ENCODE data around the gene SOHLH1. TPM values are rescaled to one million over a fixed set of nuclear protein-coding genes. Genes with fewer than 3 reads are reported as not detected.

The SOHLH1 gene
- total and polyA plus RNA-seq, 12 donors = not detected

DNA sequence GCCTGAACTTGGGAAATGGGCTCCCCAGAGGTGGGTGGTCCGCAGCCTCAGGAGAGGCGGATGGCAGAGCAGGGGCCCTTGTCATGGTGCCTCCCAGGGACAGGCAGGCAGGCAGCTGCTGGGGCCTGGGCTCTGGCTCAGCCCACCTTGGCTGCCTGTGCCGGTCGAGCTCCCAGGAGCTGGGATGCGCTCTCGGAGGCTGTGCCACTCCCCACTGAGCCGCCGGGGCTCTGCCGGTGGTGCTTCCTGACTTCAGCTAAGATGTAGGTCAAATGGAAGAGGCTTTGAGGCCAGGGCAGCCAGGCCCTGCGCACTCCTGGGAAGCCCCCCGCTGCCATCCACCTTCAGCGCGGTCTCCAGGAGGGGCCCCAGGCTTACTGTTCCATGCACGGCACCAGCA is 43.7 kb upstream of the SOHLH1 start:
- peak in 1 of 8 donors; percentile 5 for ATAC-seq
- DNase-seq = no peak
- intact Hi-C loops (cut with DNase I) = no loop called here
- WGBS, 2 donors = 78 to 79% methylated on average over 13 to 14 of the region's 14 CpGs
- H3K9me3 ChIP-seq = no peaks in the 10 kb centered on the region
- H3K36me3 ChIP-seq = no peaks in the 10 kb centered on the region
- peaks cover 0 to 34% (median 17%) of the 10 kb centered on the region in 7 donors for H3K27me3 ChIP-seq
- no peak overlapping the region for H3K27ac ChIP-seq
- peaks cover 0 to 16% (median 6%) of the 10 kb centered on the region in 9 donors for H3K4me1 ChIP-seq
- H3K4me3 ChIP-seq = no peak overlapping the region
- TF ChIP-seq, protein P1, sequence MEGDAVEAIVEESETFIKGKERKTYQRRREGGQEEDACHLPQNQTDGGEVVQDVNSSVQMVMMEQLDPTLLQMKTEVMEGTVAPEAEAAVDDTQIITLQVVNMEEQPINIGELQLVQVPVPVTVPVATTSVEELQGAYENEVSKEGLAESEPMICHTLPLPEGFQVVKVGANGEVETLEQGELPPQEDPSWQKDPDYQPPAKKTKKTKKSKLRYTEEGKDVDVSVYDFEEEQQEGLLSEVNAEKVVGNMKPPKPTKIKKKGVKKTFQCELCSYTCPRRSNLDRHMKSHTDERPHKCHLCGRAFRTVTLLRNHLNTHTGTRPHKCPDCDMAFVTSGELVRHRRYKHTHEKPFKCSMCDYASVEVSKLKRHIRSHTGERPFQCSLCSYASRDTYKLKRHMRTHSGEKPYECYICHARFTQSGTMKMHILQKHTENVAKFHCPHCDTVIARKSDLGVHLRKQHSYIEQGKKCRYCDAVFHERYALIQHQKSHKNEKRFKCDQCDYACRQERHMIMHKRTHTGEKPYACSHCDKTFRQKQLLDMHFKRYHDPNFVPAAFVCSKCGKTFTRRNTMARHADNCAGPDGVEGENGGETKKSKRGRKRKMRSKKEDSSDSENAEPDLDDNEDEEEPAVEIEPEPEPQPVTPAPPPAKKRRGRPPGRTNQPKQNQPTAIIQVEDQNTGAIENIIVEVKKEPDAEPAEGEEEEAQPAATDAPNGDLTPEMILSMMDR (IDR thresholded peaks at IDR 0.05) = no peak

GRCh38 chr9:135741276-135742219 is 42.3 kb upstream of the SOHLH1 start:
- 74 to 78% methylated on average over 24 of the region's 24 CpGs for WGBS, 2 donors
- no peaks in the 10 kb centered on the region for H3K9me3 ChIP-seq

GRCh38 chr9:135739271-135740220 is 40.3 kb upstream of the SOHLH1 start:
- intact Hi-C loops (cut with DNase I) = no loop called here
- peaks cover 6 to 62% (median 46%) of the 10 kb centered on the region in 7 donors for H3K27me3 ChIP-seq
- whole genome bisulfite sequencing, 2 donors = 76 to 77% methylated on average over 28 of the region's 28 CpGs

More at GRCh38 chr9:135741276-135742219, 42.3 kb upstream of the SOHLH1 start:
- H3K36me3 ChIP-seq = no peaks in the 10 kb centered on the region
- DNase-seq = no peak
- peaks cover 0 to 16% (median 6%) of the 10 kb centered on the region in 9 donors for H3K4me1 ChIP-seq
- intact Hi-C loops (cut with DNase I) = no loop called here
- no peak overlapping the region for H3K4me3 ChIP-seq
- no peak for ATAC-seq
- no peak overlapping the region for H3K27ac ChIP-seq
- H3K27me3 ChIP-seq = peaks cover 0 to 45% (median 31%) of the 10 kb centered on the region in 7 donors
- TF ChIP-seq, protein P1 (IDR thresholded peaks at IDR 0.05) = no peak

More at GRCh38 chr9:135739271-135740220, 40.3 kb upstream of the SOHLH1 start:
- Histone ChIP-seq H3K4me1 (peaks cover 0 to 14% (median 6%) of the 10 kb centered on the region in 9 donors), H3K27ac (no peak overlapping the region), H3K4me3 (no peak overlapping the region), H3K9me3 (no peaks in the 10 kb centered on the region), H3K36me3 (no peaks in the 10 kb centered on the region)
- DNase-seq (no peak), ATAC-seq (no peak)
- TF ChIP-seq, protein P1 (IDR thresholded peaks at IDR 0.05) = no peak

Data from heart right ventricle (tissue), 16 donors.